PFSK-1 (cell line): ENCODE results near the gene CCDC24.

Experiments used
- POLR2AphosphoS5 ChIP-seq: IDR thresholded peaks from 2 replicates; pipeline ENCODE4 v1.6.1; 2012; ENCODE audit warnings: low read depth, mild to moderate bottlenecking, control low read depth, low read length, moderate library complexity
- SIN3A ChIP-seq: IDR thresholded peaks from 2 replicates; pipeline ENCODE4 v1.6.1; 2012; ENCODE audit warnings: mild to moderate bottlenecking, low read length, moderate library complexity, borderline replicate concordance; ENCODE audit not compliant: insufficient read depth
- TAF1 ChIP-seq: IDR thresholded peaks from 2 replicates; pipeline ENCODE4 v1.6.1; 2012; ENCODE audit warnings: low read length, control low read depth, borderline replicate concordance; ENCODE audit not compliant: insufficient read depth

GRCh38 chr1:43998000-43998378 lies 6.6 kb downstream of the CCDC24 start:
- TF ChIP-seq POLR2AphosphoS5 (no peak), SIN3A (no peak), TAF1 (no peak)
